Effector CD4-positive, alpha-beta T cell (primary cell): ENCODE results near the gene SLC34A3.

Source experiments
- DNase-seq: peaks from one replicate; pipeline ENCODE4 v3.0.0-alpha.2; 2020

The SLC34A3 gene

DNA sequence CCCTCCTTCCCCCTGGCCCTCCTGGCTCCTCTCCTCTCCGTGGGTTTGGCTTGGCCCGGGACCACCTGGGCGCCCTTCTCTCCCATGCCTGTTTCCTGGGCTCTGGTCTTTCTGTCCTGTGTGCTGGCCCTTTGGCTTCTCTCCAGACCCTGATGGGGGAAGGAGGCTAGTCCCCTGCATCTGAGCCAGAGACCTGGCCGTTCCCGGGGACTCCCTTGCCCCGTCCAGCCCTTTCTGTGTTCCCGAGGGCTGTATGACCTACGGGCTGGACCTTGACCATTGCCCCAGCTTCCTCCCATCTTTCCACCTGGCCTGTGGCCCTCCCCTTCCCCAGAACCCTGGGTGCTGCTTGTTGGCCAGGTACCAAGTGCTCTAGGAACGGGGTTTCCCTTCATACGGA is 32.8 kb downstream of the SLC34A3 start:
- DNase-seq, result no peak

DNA sequence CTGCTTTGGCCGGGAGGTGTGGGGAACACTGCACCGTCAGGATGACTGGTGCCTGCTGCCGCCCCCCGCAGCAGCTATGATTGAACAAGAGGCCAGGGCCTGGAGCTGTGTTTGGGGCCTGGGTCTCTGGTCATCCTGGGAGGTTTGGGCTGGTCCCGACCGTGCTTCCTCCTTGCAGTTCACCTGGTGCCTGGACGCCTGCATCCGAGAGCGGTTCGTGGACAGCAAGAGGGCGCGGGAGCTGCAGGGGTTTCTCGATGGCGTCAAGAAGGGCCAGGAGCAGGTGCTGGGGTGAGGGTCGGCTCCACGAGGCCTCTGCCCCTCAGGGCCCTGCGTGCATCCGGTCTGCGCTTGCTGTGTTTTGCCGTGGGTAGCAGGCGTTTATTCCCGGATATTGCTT is 33.4 kb downstream of the SLC34A3 start:
- DNase-seq, result no peak

DNA sequence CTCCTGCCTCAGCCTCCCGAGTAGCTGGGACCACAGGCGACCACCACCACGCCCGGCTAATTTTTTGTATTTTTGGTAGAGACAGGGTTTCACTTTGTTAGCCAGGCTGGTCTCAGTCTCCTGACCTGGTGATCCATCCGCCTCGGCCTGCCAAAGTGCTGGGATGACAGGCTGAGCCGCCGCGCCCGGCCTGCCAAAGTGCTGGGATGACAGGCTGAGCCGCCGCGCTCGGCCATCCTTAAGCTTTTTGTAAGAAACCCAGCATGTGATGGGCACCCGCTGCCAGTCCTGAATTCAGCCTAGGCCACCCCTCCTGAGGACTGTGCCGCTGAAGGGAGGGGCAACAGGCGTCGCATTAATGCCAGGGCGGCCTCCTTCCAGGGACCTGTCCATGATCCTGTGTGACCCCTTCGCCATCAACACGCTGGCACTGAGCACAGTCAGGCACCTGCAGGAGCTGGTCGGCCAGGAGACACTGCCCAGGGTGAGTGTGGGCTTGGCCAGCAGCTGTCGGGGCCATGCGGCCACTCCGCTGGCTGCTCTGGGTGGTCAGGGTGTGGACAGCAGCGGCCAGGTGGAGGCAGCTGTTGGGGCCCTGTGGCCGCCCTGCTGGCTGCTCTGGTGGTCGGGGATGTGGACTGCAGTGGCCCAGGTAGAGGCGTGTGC is 34.9 kb downstream of the SLC34A3 start:
- DNase-seq, result no peak

GRCh38 chr9:137266162-137266527 is 35.4 kb downstream of the SLC34A3 start:
- DNase-seq, result no peak

DNA sequence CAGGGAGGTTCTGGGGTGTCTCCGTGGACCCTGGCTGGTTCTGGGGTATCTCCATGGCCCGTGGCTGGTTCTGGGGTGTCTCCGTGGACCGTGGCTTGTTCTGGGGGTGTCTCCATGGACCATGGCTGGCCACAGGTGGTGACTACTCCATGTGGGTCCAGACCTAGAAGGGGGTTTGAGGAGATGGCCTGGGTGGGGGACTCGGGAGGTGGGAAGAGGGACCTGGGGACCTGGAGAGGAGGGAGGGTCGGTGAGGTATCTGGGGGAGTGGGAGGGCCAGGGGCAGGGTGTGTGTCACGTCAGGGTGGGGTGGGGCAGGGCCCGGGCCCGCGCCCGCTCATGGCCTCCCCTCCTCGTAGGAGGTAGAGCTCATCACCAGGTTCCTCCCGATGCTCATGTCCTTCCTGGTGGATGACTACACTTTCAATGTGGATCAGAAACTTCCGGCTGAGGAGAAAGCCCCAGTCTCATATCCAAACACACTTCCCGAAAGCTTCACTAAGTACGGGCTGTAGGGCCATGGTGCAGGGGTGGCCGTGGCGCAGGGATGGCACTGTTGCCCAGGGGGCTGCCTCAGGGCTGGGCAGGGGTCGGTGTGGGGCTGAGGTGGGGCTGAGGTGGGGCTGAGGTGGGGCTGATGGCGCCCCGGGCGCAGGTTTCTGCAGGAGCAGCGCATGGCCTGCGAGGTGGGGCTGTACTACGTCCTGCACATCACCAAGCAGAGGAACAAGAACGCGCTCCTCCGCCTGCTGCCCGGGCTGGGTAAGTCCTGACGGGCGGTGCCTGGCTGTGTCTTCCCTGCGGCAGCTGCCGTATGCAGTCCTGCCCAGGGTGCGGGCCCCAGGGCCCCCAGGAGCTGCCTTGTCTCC is 36.1 kb downstream of the SLC34A3 start:
- no peak for DNase-seq

DNA sequence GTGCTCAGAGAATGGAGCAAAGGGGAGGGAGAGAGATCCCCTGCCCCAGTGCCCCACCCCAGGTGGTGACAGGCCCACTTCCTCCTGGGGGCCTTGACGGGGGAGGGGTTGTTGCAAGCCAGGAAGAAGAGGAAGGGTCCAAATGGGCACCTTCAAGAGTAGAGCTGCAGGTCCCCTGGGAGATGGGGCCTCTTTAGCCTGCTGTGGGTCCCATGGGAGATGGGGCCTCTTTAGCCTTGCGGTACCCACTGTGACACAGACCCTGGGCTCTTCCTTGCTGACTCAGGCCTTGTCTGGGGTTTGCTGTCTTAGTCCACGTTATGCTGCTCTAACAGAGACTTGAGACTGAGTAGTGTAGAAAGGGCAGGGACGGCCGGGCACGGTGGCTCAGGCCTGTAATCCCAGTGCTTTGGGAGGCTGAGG is 37.2 kb downstream of the SLC34A3 start:
- no peak for DNase-seq

DNA sequence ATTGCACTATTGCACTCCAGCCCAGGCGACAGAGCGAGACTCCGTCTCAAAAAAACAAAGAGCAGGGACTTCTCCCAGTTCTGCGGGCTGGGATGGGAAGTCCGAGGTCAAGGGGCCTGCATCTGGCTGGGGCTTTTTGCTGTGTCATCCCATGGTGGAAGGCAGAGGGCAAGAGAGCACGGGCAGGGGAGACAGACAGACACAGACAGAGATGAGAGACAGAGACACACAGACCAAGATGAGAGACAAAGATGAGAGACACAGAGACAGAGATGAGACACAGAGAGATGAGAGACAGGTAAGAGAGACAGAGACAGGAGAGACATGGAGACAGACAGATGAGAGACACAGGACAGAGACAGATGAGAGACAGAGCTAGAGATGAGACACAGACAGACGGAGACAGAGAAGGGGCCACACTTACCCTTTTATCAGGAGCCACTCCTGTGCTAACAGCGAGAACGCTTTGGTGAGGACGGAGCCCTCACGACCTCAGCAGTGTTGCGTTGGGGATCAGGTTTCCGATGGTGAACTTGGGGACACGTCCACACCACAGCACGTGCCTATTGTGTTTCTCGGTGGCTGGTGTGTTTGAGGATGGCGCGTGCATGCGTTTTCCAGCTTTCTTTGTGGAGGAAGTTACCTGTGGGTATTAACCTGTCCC is 38.0 kb downstream of the SLC34A3 start:
- no peak for DNase-seq

GRCh38 chr9:137269231-137269772 is 38.6 kb downstream of the SLC34A3 start:
- no peak for DNase-seq

DNA sequence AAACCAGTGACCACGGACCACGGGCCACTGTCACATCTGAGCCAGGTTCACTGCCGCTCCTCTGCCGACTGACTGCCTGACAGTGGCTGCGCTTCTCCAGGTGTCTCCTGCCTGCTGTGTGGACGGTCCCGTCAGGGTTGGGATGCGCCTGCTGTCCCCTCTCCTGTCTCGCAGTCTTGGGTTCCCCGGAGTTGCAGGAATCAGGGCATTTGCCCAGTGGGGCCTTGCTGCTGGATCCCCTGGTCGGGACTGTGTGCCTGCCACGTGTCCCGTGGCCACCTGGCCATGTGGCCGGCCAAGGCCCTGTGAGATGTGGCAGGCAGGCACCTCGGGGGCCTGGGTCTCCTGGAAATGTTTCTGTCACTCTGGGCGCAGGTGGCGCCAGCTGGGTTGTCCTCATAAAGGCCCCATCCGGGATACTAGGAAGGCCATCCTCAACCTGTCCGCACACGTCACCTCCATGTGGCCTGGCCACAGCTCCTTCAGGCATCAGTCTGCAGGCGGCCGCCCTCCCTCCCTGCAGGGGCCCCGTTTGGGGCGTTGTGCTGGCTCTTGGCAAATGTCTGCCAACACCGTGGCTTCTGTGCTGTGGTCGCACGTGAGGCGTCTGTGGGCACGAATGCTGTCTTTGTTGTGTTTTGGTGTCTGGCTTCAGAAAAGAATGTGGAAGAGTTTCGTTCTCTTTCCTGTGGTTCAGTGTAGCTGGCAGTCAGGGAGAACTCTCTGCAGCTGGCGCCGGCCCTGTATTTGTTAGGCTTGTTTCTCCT is 40.4 kb downstream of the SLC34A3 start:
- no peak for DNase-seq

DNA sequence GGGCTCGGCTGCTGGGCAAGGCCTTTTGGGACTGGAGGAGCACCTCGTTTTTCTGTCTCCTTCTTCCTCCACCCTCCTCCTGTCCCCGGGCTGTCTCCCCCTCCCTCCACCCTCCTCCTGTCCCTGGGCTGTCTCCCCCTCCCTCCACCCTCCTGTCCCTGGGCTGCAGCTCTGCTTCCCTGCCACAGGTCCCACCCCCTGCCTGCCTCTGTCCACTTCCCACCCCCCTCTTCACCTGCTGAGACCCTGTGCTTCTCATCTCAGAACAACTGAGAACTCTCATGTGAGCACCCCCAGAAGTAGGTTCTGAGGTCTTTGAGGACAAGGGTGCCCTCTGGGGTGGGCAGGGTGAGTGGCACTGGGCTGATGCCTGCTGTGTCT is 41.0 kb downstream of the SLC34A3 start:
- DNase-seq, result no peak

- DNase-seq, result no peak
These were observed 41.8 kb downstream of the SLC34A3 start for GRCh38 chr9:137272241-137273094.

DNA sequence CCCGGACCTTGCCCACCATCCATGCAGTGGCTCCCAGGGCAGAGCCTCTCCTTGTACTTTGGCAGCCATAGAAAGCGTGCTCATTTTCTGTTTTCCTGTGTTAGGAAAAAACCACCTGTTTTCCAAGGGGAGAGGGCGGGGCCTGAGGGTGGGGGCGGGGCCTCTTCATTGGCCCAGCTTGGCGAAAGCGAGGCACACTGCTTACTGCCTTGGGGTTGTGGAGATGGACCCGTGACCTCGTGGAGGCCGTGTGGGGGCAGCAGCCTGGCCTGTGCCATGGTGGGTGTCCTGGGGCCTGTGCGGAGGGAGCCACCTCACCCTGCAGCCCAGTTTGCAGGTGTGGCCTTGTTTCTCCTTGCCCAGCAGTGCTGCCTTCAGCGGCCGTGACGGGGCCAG is 42.4 kb downstream of the SLC34A3 start:
- no peak for DNase-seq

DNA sequence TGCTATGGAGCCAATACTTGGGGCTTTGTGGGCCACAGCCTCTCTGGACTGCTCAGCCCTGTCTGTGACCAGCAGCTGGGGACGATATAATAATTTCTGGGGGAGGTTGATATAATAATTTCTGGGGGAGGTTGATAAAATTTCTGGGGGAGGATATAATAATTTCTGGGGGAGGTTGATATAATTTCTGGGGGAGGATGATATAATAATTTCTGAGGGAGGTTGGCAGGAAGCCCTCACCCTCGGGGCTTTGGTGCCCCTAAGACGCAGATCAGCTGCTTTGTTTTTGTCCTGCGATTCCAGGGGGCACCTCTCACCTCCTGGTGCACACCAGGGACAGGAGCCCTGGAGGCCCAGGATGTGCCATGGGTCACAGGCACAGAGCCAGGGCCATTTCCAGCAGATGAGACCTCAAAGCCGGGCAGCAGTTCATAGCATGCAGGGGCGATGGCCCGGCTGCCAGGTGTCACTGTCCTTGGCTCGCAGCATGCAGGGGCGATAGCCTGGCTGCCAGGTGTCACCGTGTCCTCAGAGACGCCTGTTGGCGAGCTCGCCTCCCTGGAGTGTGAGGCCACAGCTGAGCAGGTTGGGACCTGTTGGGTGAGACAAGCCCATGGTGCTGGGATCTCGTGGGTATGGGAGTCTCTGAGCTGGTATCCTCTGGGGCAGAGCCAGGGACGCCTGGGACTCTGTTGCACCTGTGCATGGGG is 43.1 kb downstream of the SLC34A3 start:
- no peak for DNase-seq

DNA sequence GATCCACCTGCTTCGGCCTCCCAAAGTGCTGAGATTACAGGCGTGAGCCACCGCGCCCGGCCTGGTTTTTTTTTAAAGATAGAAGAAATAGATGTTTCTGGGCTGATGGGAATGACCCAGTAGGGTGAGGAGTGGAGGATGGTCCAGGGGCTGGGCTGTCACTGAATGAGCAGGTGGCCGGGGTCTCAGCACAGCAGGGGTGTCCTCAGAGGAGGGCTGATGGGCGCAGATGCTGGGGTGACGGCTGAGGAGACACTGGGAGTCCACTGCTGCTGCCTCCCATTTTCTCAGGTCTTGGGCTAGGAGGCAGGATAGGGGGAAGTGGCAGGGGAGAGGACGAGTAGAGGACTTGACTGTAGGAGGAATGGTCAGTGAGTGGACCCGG is 44.5 kb downstream of the SLC34A3 start:
- DNase-seq, result no peak

DNA sequence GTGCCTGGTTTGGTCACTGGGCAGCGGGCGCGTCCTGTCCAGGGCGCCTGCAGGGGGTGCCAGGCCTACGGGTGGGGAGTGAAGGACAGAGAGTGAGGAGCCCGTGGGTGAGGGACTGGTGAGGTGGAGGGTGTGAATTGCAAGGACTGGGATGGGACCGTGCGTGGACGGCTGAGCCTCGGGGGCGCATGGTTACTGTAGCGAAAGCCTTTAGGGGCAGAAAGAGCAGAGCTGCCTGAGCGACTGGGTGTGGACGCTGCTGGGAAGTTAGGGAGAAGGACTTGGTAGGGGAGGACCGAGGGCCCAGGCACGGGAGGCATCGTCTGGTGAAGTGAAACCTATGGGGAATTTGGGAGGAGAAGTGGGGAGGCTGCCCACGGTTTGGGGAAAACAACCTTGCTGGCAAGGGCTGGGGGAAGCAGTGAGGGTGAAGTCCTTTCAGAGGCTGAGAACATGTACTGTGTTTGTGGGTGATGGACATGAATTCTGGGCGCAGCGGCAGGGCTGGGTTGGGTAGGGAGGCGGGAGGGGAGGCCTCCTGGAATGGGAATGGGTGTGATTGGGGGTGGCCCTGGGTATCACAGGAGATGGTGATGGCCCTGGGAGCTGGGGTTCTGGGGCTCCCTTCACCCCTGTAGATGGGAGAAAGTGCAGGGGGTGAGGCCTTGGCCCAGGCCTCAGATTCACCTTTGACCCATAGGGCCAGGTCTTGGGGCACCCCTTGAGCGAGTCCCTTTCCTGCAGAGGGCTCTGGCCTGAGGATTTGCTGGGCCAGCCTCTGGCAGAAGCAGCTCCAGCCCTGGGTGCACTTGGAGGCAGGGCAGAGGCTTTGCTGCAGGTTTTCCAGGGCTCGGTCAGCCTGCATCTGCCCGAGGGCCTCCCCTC is 45.1 kb downstream of the SLC34A3 start:
- no peak for DNase-seq

GRCh38 chr9:137276473-137277328 is 46.0 kb downstream of the SLC34A3 start:
- DNase-seq, result no peak

DNA sequence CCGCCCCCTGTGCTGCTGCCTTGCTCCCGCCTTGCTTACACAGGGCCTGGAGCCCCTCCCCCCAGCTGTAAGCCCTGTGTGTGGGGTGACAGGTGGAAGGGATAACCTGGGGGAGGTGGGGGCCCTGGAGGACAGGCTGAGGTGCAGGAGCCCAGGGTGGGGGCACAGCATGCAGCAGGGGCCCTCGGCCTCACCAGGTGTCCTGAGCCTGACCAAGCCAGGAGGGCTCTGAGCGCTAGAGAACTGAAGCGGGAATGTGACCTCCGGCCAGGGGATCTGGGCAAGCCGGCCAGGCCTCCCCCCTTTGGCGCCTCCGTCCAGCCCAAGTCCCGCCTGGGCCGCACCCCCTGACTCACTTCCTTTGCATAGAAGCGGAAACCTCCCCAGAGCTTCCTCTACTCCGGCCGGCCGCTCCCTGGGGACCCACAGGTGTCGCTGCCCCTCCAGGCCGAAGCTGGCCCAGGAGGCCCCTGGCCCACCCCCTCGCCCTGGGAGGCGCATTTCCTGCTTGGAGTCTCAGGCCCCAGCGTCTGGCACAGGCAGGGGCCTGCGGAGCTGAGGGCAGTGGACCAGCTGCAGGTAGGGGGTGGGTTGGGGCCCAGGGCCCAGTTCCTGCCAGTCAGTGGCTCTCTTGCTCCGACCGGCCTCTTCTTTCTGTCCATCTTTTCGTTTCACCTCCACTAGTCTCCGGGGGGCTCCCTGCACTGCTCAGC is 46.8 kb downstream of the SLC34A3 start, which contains the start of gene TOR4A:
TOR4A (plus strand) TSS at position 398 of the 713 bp plus-strand sequence. CDS start 964 bp downstream, outside the sequence.
- no peak for DNase-seq

DNA sequence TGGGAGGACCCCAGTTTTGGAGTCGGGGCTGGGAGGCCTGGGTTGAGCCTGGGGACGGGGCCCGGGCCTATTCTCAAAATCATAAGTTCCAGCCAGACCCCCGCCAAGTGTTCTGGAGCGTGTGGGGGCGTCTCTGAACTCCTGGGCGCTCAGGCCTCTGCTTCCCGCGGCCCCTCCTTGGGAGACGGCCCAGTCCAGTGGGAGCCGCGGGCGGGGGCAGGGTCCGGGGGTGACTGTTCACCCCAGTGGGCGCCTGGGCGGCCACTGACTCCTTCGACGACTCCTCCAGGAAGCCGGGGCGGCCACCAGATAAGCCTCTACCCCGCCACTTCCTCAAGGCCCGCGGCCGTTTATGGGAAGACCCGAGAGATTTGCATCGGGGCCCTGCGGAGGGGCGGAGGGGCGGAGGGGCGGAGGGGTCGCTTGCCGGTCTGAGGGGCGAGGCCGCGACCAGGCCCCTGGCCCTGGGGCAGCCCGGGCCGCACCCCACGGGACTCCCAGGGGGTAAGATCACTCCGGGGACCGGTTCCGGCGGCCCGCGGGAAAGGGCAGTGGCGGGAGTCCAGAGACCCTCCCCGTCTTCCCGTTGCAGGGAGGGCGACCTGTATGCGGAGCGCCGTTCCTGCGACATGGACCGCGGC is 47.5 kb downstream of the SLC34A3 start:
- DNase-seq, result no peak
